Measurements from ENCODE around the gene SHB. TPM values are rescaled to one million over a fixed set of nuclear protein-coding genes. Genes with fewer than 3 reads are reported as not detected.
A peak's percentile ranks its signal among the peaks of the same experiment; 100 is the strongest.

SHB gene
- total and polyA plus RNA-seq, 2 of the 13 experiments (the other 11 are each of a cell fraction or from before 2014, with no cell fraction given), result 19.4 to 20.7 TPM

DNA sequence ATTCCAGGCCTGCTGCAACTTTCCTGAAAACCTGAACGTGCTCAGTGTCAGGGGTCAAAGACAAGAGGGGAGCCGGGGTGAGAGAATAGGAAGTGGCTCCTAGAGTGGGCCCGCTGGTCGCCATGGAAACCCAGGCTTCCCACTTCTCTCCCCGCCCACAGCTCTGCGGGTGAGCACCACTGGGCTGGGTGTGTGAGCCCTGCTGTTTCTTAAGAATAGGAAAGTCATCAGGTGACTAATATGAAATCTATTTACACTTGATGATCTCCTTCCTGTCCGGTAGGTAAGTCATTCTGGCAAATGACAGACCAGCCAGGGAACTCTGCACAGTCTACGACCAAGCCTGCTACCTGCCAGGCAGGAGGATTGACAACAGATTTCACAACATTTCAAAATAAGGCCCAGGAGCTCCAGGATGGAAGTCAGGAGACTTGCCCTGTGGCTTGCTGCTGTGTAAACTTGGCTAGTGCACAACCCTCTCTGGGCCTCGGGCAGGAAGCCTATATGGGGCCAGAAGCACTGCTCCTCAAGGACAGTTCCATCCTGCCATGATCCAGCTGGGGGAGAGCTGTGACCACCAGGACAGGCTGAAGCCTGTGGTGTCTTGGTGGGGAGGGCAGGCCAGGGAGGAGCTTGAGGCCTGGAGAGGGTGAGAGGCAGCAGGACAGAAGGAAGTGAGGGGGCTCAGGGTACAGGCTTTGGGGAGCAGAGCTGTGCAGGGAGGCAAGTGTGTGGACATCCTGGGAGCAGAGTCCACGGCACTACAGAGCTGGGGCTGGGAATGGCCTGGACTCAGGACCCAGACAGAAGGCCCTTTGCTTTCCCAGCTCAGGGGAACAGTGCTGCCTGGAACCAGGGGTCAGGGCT, 60.6 kb downstream of the SHB start (continued):
- TF ChIP-seq ZFYVE20 (CRISPR knock-in tag; IDR thresholded peaks at IDR 0.05; ENCODE audit: borderline replicate concordance, low read depth), result no peak
- TF ChIP-seq, protein P1, sequence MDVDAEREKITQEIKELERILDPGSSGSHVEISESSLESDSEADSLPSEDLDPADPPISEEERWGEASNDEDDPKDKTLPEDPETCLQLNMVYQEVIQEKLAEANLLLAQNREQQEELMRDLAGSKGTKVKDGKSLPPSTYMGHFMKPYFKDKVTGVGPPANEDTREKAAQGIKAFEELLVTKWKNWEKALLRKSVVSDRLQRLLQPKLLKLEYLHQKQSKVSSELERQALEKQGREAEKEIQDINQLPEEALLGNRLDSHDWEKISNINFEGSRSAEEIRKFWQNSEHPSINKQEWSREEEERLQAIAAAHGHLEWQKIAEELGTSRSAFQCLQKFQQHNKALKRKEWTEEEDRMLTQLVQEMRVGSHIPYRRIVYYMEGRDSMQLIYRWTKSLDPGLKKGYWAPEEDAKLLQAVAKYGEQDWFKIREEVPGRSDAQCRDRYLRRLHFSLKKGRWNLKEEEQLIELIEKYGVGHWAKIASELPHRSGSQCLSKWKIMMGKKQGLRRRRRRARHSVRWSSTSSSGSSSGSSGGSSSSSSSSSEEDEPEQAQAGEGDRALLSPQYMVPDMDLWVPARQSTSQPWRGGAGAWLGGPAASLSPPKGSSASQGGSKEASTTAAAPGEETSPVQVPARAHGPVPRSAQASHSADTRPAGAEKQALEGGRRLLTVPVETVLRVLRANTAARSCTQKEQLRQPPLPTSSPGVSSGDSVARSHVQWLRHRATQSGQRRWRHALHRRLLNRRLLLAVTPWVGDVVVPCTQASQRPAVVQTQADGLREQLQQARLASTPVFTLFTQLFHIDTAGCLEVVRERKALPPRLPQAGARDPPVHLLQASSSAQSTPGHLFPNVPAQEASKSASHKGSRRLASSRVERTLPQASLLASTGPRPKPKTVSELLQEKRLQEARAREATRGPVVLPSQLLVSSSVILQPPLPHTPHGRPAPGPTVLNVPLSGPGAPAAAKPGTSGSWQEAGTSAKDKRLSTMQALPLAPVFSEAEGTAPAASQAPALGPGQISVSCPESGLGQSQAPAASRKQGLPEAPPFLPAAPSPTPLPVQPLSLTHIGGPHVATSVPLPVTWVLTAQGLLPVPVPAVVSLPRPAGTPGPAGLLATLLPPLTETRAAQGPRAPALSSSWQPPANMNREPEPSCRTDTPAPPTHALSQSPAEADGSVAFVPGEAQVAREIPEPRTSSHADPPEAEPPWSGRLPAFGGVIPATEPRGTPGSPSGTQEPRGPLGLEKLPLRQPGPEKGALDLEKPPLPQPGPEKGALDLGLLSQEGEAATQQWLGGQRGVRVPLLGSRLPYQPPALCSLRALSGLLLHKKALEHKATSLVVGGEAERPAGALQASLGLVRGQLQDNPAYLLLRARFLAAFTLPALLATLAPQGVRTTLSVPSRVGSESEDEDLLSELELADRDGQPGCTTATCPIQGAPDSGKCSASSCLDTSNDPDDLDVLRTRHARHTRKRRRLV (CRISPR knock-in tag; IDR thresholded peaks at IDR 0.05), result no peak
- TF ChIP-seq NR2F1 (CRISPR knock-in tag; IDR thresholded peaks at IDR 0.05), result peak; percentile 57 to 61; a peak in 3 of 4 replicates
- TF ChIP-seq HNF4G (IDR thresholded peaks at IDR 0.05; ENCODE audit: borderline replicate concordance, low read depth, low read length), result peak; percentile 91
- peak; percentile 98 for TF ChIP-seq HNF4G (CRISPR knock-in tag; IDR thresholded peaks at IDR 0.05; ENCODE audit: borderline replicate concordance, low read depth)
- TF ChIP-seq ZMYM2 (CRISPR knock-in tag; IDR thresholded peaks at IDR 0.05), result peak; percentile 93
- TF ChIP-seq TSC22D2 (CRISPR knock-in tag; IDR thresholded peaks at IDR 0.05; ENCODE audit: borderline replicate concordance), result peak; percentile 46; the same call in 1 of the 2 replicates
- TF ChIP-seq RBM39 (IDR thresholded peaks at IDR 0.05; ENCODE audit: low read depth, low read length, poor library complexity, severe bottlenecking), result peak; percentile 45
- TF ChIP-seq CBX1 (IDR thresholded peaks at IDR 0.05; ENCODE audit: low read depth), result peak; percentile 67
- 0 out of 2 replicates have a peak, but pooled peaks have one; percentile 38 for TF ChIP-seq ZNF547 (CRISPR knock-in tag; IDR thresholded peaks at IDR 0.05)
- no peak for TF ChIP-seq TOE1 (CRISPR knock-in tag; IDR thresholded peaks at IDR 0.05)
- no peak for TF ChIP-seq BRCA1 (CRISPR knock-in tag; IDR thresholded peaks at IDR 0.05)
- peak; percentile 63; the same call in 1 of the 2 replicates for TF ChIP-seq ZBTB38 (CRISPR knock-in tag; IDR thresholded peaks at IDR 0.05)
- TF ChIP-seq, protein P2, sequence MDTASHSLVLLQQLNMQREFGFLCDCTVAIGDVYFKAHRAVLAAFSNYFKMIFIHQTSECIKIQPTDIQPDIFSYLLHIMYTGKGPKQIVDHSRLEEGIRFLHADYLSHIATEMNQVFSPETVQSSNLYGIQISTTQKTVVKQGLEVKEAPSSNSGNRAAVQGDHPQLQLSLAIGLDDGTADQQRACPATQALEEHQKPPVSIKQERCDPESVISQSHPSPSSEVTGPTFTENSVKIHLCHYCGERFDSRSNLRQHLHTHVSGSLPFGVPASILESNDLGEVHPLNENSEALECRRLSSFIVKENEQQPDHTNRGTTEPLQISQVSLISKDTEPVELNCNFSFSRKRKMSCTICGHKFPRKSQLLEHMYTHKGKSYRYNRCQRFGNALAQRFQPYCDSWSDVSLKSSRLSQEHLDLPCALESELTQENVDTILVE (CRISPR knock-in tag; IDR thresholded peaks at IDR 0.05), result 0 out of 2 replicates have a peak, but pooled peaks have one; percentile 19
- TF ChIP-seq ZNF777 (CRISPR knock-in tag; IDR thresholded peaks at IDR 0.05), result no peak
- no peak for TF ChIP-seq MAFK (conservative IDR thresholded peaks at IDR 0.05 in 1 of 2, IDR thresholded peaks at IDR 0.05 in 1 of 2; ENCODE audit: low read length in 2 of 2)
- TF ChIP-seq DMAP1 (CRISPR knock-in tag; IDR thresholded peaks at IDR 0.05), result peak; percentile 28; the same call in 1 of the 2 replicates
- no peak for TF ChIP-seq MIXL1 (CRISPR knock-in tag; IDR thresholded peaks at IDR 0.05)
- TF ChIP-seq TP53 (CRISPR knock-in tag; conservative IDR thresholded peaks at IDR 0.05), result no peak
- TF ChIP-seq, protein P3, sequence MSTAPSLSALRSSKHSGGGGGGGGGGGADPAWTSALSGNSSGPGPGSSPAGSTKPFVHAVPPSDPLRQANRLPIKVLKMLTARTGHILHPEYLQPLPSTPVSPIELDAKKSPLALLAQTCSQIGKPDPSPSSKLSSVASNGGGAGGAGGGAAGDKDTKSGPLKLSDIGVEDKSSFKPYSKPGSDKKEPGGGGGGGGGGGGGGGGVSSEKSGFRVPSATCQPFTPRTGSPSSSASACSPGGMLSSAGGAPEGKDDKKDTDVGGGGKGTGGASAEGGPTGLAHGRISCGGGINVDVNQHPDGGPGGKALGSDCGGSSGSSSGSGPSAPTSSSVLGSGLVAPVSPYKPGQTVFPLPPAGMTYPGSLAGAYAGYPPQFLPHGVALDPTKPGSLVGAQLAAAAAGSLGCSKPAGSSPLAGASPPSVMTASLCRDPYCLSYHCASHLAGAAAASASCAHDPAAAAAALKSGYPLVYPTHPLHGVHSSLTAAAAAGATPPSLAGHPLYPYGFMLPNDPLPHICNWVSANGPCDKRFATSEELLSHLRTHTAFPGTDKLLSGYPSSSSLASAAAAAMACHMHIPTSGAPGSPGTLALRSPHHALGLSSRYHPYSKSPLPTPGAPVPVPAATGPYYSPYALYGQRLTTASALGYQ (CRISPR knock-in tag; IDR thresholded peaks at IDR 0.05), result no peak
- no peak for TF ChIP-seq ZNF850 (CRISPR knock-in tag; conservative IDR thresholded peaks at IDR 0.05)
- peak; percentile 69 for TF ChIP-seq RXRB (CRISPR knock-in tag; IDR thresholded peaks at IDR 0.05; ENCODE audit: borderline replicate concordance)

All from HepG2 (cell line).